Transverse colon (tissue), 4 donors: ENCODE results near the gene TMEM253.

Experiments used
- CTCF ChIP-seq, 5 experiments: fragments of 200-600 bp in 3 of 5; fragments of 450-650 bp in 2 of 5; sonication (generic) in 3 of 5; IDR thresholded peaks; 1 replicate in 2 of 5; 2 replicates in 3 of 5; pipeline ENCODE4 v1.5.1; 2016 to 2017; ENCODE audit warnings: antibody characterized with exemption in 5 of 5, inconsistent platforms in 3 of 5, mild to moderate bottlenecking in 2 of 5, moderate library complexity in 1 of 5
- EP300 ChIP-seq: sonication (generic); formaldehyde crosslinking; IDR thresholded peaks from one replicate; pipeline ENCODE4 v1.6.1; 2017; ENCODE audit warnings: antibody characterized with exemption, low read depth
- POLR2AphosphoS5 ChIP-seq, 3 donors: sonication (generic); formaldehyde crosslinking; IDR thresholded peaks; one replicate each; pipeline ENCODE4 v1.6.1; 2016; ENCODE audit warnings: antibody characterized with exemption in 3 of 3

GRCh38 chr14:21059842-21060613 is 40.8 kb upstream of the TMEM253 start:
- TF ChIP-seq POLR2AphosphoS5 (IDR thresholded peaks at IDR 0.05) (no peak), EP300 (no peak), CTCF (IDR thresholded peaks at IDR 0.05) (no peak)
